ENCODE data around the gene LAT. TPM values are rescaled to one million over a fixed set of nuclear protein-coding genes. Genes with fewer than 3 reads are reported as not detected.

Gene LAT
- total RNA-seq, 1 donor from 2014 or later: 0.53 TPM

DNA sequence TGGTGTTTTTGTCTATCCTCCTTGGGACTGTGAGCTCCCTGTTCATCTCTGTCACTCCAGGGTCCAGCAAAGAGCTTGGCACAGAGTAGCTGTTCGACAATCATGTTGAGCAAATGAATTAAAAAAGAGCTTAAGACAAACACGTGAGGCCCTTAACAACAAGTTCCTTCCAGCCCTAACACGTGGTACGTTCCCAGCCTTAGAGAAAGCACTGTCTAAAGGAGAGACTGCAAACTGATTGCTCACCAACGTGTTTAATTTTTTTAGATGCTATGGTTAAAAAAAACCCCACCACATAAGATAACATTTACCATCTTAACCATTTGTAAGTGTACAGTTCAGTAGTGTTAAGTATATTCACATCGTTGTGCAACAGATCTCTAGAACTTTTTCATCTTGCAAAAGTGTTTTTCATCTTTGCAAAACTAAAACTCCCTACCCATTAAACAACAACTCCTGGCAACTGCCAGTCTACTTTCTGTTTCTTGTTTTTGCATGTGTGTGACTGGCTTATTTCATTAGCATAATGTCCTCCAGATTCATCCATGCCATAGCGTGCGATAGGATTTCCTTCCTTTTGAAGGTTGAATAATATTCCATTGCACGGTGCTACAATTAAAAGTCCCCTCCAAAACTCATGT lies 28.2 kb downstream of the LAT start:
- H3K4me3 ChIP-seq (ENCODE audit: low read depth, low read length): no peak overlapping the region
- no peaks in the 10 kb centered on the region for H3K27me3 ChIP-seq (ENCODE audit: control insufficient read depth, insufficient read depth, low read length)
- peak; percentile 12 for DNase-seq (ENCODE audit: low read depth)
- H3K36me3 ChIP-seq (ENCODE audit: control insufficient read depth, insufficient read depth, low read length): no peaks in the 10 kb centered on the region
- TF ChIP-seq, protein P1, sequence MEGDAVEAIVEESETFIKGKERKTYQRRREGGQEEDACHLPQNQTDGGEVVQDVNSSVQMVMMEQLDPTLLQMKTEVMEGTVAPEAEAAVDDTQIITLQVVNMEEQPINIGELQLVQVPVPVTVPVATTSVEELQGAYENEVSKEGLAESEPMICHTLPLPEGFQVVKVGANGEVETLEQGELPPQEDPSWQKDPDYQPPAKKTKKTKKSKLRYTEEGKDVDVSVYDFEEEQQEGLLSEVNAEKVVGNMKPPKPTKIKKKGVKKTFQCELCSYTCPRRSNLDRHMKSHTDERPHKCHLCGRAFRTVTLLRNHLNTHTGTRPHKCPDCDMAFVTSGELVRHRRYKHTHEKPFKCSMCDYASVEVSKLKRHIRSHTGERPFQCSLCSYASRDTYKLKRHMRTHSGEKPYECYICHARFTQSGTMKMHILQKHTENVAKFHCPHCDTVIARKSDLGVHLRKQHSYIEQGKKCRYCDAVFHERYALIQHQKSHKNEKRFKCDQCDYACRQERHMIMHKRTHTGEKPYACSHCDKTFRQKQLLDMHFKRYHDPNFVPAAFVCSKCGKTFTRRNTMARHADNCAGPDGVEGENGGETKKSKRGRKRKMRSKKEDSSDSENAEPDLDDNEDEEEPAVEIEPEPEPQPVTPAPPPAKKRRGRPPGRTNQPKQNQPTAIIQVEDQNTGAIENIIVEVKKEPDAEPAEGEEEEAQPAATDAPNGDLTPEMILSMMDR (IDR thresholded peaks at IDR 0.05; ENCODE audit: insufficient read depth, low read length, severe bottlenecking): no peak
- no peak for FAIRE-seq

DNA sequence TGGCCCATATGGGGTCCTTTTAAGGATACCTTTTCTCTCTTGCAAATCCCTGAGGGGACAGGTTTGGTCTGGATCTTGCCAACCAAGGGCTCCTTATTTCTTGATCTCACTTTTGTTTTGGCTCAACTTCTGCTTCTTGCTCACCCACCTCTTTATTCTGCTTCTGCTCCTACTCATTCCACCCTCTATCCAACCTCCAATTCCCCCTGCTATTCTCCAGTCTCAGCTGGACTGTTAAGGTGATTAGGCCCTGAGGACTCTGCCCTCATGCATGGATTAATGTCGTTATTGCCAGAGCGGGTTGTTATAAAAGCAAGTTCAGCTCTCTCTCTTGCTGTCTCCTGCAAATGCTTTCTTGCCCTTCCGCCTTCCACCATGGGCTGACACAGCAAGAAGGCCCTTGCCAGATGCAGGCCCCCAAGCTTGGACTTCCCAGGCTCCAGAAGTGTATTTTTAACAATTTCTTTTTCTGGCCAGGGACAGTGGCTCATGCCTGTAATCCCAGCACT lies 29.8 kb downstream of the LAT start:
- no peak for FAIRE-seq
- Histone ChIP-seq H3K36me3 (ENCODE audit: control insufficient read depth, insufficient read depth, low read length) (no peaks in the 10 kb centered on the region), H3K27me3 (ENCODE audit: control insufficient read depth, insufficient read depth, low read length) (no peaks in the 10 kb centered on the region)

DNA sequence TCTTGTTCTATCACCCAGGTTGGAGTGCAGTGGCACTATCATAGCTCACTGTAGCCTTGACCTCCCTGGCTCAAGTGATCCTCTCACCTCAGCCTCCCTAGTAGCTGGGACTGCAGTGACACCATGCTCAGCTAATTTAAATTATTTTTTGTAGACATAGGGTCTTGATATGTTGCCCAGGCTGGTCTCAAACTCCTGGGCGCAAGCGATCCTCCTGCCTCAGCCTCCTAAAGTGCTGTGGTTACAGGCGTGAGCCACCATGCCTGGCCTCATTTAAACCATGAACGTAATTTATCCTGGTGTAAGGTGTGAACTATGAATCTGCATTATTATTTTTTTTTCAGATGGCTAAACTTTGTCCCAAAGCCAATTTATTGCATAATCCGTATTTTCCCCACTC lies 37.3 kb downstream of the LAT start:
- H3K27me3 ChIP-seq (ENCODE audit: control insufficient read depth, insufficient read depth, low read length): no peaks in the 10 kb centered on the region
- DNase-seq (ENCODE audit: low read depth) (no peak), FAIRE-seq (no peak)
- no peaks in the 10 kb centered on the region for H3K36me3 ChIP-seq (ENCODE audit: control insufficient read depth, insufficient read depth, low read length)
- no peak overlapping the region for H3K4me3 ChIP-seq (ENCODE audit: low read depth, low read length)
- TF ChIP-seq, protein P1 (IDR thresholded peaks at IDR 0.05; ENCODE audit: insufficient read depth, low read length, severe bottlenecking): no peak

More for the DNA sequence above, 29.8 kb downstream of the LAT start:
- DNase-seq (ENCODE audit: low read depth): no peak
- TF ChIP-seq, protein P1 (IDR thresholded peaks at IDR 0.05; ENCODE audit: insufficient read depth, low read length, severe bottlenecking): no peak
- H3K4me3 ChIP-seq (ENCODE audit: low read depth, low read length): no peak overlapping the region

DNA sequence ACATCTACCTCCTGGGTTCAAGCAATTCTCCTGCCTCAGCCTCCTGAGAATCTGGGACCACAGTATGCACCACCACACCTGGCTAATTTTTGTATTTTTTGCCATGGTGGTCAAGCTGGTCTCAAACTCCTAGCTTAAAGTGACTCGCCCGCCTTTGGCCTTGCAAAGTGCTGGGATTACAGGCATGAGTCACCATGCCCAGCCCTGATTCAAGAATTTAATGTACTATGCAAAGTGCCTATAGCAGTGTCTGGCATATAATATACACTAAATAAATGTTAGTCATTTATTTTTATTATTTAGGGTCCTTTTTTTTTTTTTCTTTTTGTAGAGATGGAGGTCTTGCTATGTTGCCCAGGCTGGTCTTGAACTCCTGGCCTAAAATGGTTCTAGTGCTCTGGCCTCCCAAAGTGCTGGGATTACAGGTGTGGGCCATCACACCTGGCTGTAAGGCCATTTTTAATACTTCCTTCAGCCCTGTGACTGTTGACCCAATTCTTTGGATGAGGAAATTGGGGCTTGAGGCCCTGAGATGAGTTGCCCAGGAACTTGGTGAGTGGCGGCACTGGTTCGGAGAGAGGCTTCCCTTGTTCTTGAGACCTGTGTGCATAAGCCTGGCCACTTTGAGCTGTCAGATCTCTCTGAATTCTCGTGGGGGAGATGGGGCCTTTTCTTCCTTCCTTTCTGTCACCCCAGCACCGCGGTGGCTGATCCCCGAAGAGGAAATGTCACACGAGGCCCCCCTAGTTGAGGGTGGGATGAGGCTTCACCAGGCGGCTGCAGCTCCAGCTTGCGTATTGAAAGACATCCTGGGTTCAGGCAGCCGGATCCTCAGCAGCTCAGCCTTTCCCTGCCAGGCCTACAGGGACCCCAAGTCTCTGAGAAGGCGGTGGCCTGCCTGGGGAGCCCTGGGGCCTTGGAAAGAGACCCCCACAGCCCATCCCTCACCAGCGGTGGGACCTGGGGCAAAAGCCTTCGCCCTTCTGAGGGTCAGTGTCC lies 38.7 kb downstream of the LAT start:
- TF ChIP-seq, protein P1 (IDR thresholded peaks at IDR 0.05; ENCODE audit: insufficient read depth, low read length, severe bottlenecking): no peak
- Histone ChIP-seq H3K27me3 (ENCODE audit: control insufficient read depth, insufficient read depth, low read length) (no peaks in the 10 kb centered on the region), H3K36me3 (ENCODE audit: control insufficient read depth, insufficient read depth, low read length) (no peaks in the 10 kb centered on the region), H3K4me3 (ENCODE audit: low read depth, low read length) (no peak overlapping the region)
- FAIRE-seq: no peak
- peak; percentile 45 for DNase-seq (ENCODE audit: low read depth)

DNA sequence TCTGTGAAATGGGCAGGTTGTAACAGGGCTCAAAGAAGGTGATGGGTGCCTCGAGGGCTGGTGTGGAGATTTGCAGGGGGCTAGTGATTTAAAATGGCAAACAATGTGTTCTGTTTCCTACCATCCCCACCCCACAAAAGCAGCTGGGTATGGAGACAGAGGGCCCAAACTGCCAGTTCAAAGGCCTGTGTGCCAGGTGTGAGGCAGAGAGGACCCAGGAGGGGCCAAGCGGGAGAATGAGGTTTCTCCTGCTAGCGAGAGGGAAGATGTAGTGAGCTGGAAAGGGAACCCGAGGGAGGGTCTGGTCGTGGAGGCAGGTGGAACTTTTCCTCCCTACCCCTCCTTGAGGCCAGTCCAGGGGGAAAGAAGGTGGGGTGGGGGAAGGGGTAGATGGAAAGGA lies 39.4 kb downstream of the LAT start:
- Histone ChIP-seq H3K4me3 (ENCODE audit: low read depth, low read length) (no peak overlapping the region), H3K27me3 (ENCODE audit: control insufficient read depth, insufficient read depth, low read length) (no peaks in the 10 kb centered on the region), H3K36me3 (ENCODE audit: control insufficient read depth, insufficient read depth, low read length) (no peaks in the 10 kb centered on the region)
- FAIRE-seq: no peak
- no peak for DNase-seq (ENCODE audit: low read depth)
- TF ChIP-seq, protein P1 (IDR thresholded peaks at IDR 0.05; ENCODE audit: insufficient read depth, low read length, severe bottlenecking): no peak

Measured in bronchial epithelial cell (primary cell).